Measurements from ENCODE around the gene KRTAP4-5. TPM values are rescaled to one million over a fixed set of nuclear protein-coding genes. Genes with fewer than 3 reads are reported as not detected.
"Not testable (repeated sequence)": the region's sequence is repeated elsewhere in the genome, so short reads cannot be mapped to it uniquely, and the experiment has no call there.

Gene KRTAP4-5
- total RNA-seq, 1 donor from 2014 or later = not detected

DNA sequence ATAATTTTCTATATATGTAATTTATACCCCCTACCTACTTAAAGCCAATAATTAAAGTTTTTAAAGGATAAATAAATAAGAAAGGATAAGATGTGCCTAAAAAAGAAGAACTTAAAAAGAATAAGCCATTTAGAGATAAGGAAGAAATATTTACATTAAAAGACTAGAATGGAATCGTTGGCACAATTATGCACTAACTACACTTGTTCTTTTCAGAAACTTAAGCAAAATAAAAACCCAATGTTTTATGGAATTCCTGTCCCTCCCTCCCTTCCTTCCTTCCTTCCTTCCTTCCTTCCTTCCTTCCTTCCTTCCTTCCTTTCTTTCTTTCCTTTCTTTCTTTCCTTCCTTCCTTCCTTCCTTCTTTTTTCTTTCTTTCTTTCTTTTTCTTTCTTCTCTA is 4.8 kb downstream of the KRTAP4-5 start:
- H3K36me3 ChIP-seq = no peaks in the 10 kb centered on the region
- H3K4me1 ChIP-seq = no peaks in the 10 kb centered on the region
- H3K27ac ChIP-seq = no peak overlapping the region
- no peaks in the 10 kb centered on the region for H3K27me3 ChIP-seq
- ATAC-seq = no peak
- no peak for DNase-seq
- TF ChIP-seq, protein P1, sequence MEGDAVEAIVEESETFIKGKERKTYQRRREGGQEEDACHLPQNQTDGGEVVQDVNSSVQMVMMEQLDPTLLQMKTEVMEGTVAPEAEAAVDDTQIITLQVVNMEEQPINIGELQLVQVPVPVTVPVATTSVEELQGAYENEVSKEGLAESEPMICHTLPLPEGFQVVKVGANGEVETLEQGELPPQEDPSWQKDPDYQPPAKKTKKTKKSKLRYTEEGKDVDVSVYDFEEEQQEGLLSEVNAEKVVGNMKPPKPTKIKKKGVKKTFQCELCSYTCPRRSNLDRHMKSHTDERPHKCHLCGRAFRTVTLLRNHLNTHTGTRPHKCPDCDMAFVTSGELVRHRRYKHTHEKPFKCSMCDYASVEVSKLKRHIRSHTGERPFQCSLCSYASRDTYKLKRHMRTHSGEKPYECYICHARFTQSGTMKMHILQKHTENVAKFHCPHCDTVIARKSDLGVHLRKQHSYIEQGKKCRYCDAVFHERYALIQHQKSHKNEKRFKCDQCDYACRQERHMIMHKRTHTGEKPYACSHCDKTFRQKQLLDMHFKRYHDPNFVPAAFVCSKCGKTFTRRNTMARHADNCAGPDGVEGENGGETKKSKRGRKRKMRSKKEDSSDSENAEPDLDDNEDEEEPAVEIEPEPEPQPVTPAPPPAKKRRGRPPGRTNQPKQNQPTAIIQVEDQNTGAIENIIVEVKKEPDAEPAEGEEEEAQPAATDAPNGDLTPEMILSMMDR (IDR thresholded peaks at IDR 0.05) = no peak
- H3K9me3 ChIP-seq = peaks cover 11% of the 10 kb centered on the region
- intact Hi-C loops (cut with DNase I) = no loop called here
- H3K4me3 ChIP-seq = no peak overlapping the region

DNA sequence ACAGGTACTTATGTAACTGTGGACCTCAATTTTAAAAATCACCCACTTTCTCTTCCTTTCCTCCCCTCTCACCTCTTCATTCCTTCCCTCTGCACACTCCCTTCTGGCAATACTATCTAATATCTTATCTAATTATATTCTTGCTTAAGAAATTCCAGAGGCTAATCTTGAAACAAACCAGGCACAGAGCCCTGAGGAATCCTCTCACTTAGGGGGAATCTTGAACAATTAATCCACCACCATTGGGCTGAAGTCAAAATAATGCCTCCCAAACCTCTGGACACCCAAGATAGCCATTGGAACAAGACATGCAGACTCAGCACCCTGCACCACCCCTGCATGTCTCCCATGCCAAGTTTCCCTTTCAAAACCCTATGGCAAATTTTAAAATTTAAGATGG is 8.3 kb downstream of the KRTAP4-5 start:
- H3K9me3 ChIP-seq = peaks cover 11% of the 10 kb centered on the region
- H3K27me3 ChIP-seq = no peaks in the 10 kb centered on the region
- no peaks in the 10 kb centered on the region for H3K4me1 ChIP-seq
- DNase-seq = no peak
- ATAC-seq = no peak
- intact Hi-C loops (cut with DNase I) = no loop called here
- no peaks in the 10 kb centered on the region for H3K36me3 ChIP-seq
- H3K27ac ChIP-seq = no peak overlapping the region
- TF ChIP-seq, protein P1 (IDR thresholded peaks at IDR 0.05) = no peak
- H3K4me3 ChIP-seq = no peak overlapping the region

DNA sequence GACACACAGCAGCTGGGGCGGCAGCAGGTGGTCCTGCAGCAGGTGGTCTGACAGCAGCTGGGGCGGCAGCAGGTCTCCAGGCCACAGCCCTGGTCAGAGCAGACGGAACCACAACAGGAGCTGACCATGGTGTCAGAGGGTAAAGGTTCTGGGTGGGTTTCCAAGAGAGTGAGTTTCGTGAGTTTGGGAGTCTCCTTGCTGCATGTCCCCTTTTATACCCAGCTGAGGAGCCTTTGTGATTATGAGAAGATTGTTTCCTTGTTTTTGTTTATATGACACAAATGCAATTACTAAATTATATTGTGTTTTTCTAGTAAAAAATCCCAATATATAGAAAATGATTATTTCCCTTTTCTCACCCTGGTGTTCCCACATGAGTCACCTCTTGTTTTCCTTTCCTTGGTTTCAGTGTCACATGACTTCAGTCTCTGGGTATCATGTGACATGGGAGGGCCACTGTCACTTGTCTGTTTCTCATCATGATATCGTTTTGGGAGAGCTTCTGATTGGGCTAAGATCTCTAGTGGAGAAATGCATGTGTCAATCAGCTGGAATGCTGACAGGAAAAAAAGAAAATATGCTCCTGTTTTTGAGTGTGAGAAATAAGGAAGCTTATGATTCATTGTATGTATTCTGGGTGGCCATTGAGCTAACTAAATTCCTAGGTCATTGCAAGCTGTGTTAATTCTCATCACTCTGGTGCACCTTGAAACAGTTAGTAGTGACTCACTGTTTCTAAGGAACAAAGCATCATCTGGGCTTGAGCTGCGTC is 9.1 kb downstream of the KRTAP4-5 start, which contains the start of gene KRTAP4-6:
KRTAP4-6 (minus strand) TSS at position 185 of the 772 bp plus-strand sequence; CDS start at position 128, 57 bp downstream.
- ATAC-seq (no peak), DNase-seq (no peak)
- no peaks in the 10 kb centered on the region for H3K4me1 ChIP-seq
- H3K4me3 ChIP-seq = no peak within 1 kb of the TSS
- peaks cover 11% of the 10 kb centered on the region for H3K9me3 ChIP-seq
- no peaks in the 10 kb centered on the region for H3K27me3 ChIP-seq
- TF ChIP-seq, protein P1 (IDR thresholded peaks at IDR 0.05) = no peak
- no peaks in the 10 kb centered on the region for H3K36me3 ChIP-seq
- no peak within 1 kb of the TSS for H3K27ac ChIP-seq
- intact Hi-C loops (cut with DNase I) = no loop called here

DNA sequence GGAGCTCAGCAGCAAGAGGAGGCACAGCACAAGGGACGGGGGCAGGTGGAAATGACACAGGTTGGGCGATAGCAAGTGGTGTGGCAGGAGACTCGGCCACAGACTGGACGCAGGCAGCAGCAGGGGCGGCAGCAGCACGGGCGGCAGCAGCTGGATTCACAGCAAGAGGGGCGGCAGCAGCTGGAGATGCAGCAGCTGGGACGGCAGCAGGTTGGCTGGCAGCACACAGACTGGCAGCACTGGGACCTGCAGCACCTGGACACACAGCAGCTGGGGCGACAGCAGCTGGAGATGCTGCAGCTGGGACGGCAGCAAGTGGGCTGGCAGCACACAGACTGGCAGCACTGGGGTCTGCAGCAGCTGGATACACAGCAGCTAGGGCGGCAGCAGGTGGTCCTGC is 9.8 kb downstream of the KRTAP4-5 start:
- peaks cover 11% of the 10 kb centered on the region for H3K9me3 ChIP-seq
- H3K36me3 ChIP-seq; ATAC-seq; DNase-seq; H3K27me3 ChIP-seq; H3K4me3 ChIP-seq; intact Hi-C loops (cut with DNase I); H3K4me1 ChIP-seq; H3K27ac ChIP-seq: not testable (repeated sequence)

DNA sequence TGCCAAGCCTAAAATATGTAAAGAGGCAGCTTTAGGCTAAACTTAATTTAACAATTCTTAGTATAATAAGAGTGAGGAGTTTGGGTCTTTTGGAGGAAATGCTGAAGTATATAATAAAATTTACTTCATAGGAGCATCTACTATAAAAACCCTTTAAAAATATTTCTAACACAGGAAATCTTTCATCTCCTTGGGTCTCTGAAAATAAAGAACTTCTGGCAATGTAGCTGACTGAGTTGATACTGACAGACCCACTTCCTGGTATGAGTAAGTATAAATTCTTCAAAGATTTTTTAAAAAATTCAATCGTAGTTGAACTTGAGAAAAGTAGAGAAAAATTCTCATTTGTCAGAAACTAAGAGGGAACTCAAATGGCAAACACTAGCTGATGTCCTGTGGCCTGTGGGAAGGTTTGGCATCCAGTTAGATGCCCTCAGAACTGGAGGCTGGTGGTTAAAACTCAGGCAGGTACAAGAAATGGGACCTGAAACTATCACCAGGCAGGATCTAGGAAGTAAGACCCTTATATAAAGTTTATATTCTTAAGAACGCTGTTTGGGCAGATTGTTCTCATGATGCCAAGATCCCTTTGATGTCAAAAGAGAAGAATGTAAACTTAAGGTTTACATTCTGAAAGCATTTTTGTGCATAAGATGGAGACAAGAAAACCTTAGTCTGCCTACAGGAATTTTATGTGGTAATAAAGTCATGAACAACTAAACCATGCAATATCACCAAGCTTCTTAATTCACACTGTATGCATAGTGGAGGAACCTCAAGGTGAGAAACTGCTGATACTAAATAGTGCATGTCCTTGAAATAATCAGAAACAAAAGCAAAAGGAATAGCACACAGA is 15.5 kb downstream of the KRTAP4-5 start:
- Histone ChIP-seq H3K9me3 (no peaks in the 10 kb centered on the region), H3K4me3 (no peak overlapping the region), H3K27ac (no peak overlapping the region), H3K27me3 (no peaks in the 10 kb centered on the region), H3K4me1 (no peaks in the 10 kb centered on the region), H3K36me3 (no peaks in the 10 kb centered on the region)
- intact Hi-C loops (cut with DNase I) = no loop called here
- TF ChIP-seq, protein P1 (IDR thresholded peaks at IDR 0.05) = no peak
- ATAC-seq = no peak
- no peak for DNase-seq

DNA sequence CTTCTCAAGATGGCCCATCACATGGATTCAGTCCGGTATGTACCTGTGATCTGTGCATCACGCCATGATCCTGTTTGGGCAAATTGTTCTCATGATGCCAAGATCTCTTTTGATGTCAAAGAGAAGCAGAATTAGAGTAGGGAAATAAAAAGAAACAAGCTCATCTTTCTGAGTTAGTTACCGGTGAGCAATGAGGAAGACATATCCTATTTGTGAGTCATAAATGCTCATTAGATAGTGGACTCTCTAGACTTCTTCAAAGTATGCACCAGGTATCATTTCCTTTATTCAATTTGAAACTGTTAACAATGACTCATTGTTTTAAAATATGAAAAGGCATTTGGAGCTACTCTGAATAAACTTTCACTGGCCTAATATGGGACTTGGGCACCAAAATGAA is 17.6 kb downstream of the KRTAP4-5 start:
- ATAC-seq (no peak), DNase-seq (no peak)
- Histone ChIP-seq H3K4me3 (no peak overlapping the region), H3K4me1 (no peaks in the 10 kb centered on the region), H3K36me3 (no peaks in the 10 kb centered on the region), H3K27ac (no peak overlapping the region), H3K9me3 (no peaks in the 10 kb centered on the region), H3K27me3 (no peaks in the 10 kb centered on the region)
- intact Hi-C loops (cut with DNase I) = no loop called here
- TF ChIP-seq, protein P1 (IDR thresholded peaks at IDR 0.05) = no peak

Measured in upper lobe of right lung (tissue), 1 donor.